GM08714 (cell line): Measurements from ENCODE around the gene TRIP6.

Source experiments
- H3K4me3 ChIP-seq: fragments of 200-500 bp; sonication (Bioruptor generic); 2 replicates; pipeline ENCODE4 v1.5.1; 2014; ENCODE audit warnings: mild to moderate bottlenecking, low read length, inconsistent platforms
- ZNF274 ChIP-seq: IDR thresholded peaks from 2 replicates; pipeline ENCODE4 v1.6.1; 2012; ENCODE audit warnings: mild to moderate bottlenecking, low read depth, low read length

The TRIP6 gene

GRCh38 chr7:100867040-100867775 lies at the start of gene TRIP6:
Gene TRIP6 (plus strand): TSS chr7:100867387. CDS start chr7:100867498, 111 bp downstream.
- TF ChIP-seq ZNF274, result no peak

GRCh38 chr7:100818366-100818765 lies 48.8 kb upstream of the TRIP6 start:
- H3K4me3 ChIP-seq, result no peak overlapping the region
- no peak for TF ChIP-seq ZNF274

More at GRCh38 chr7:100867040-100867775, at the start of gene TRIP6:
- H3K4me3 ChIP-seq, result peak within 1 kb of the TSS; percentile 86

GRCh38 chr7:100818825-100819224 lies 48.4 kb upstream of the TRIP6 start:
- TF ChIP-seq ZNF274, result no peak
- H3K4me3 ChIP-seq, result no peak overlapping the region

- TF ChIP-seq ZNF274, result no peak
- no peak overlapping the region for H3K4me3 ChIP-seq
These were observed 47.6 kb upstream of the TRIP6 start for GRCh38 chr7:100819586-100819985.

GRCh38 chr7:100822236-100823139 lies 44.7 kb upstream of the TRIP6 start:
- H3K4me3 ChIP-seq, result no peak overlapping the region
- TF ChIP-seq ZNF274, result no peak

- no peak for TF ChIP-seq ZNF274
- no peak overlapping the region for H3K4me3 ChIP-seq
These were observed 44.1 kb upstream of the TRIP6 start for GRCh38 chr7:100823140-100823525.

- no peak overlapping the region for H3K4me3 ChIP-seq
- no peak for TF ChIP-seq ZNF274
These were observed 43.7 kb upstream of the TRIP6 start for GRCh38 chr7:100823534-100823933.

- no peak for TF ChIP-seq ZNF274
- H3K4me3 ChIP-seq, result no peak overlapping the region
These were observed 42.5 kb upstream of the TRIP6 start for GRCh38 chr7:100824499-100825214.

- no peak overlapping the region for H3K4me3 ChIP-seq
- no peak for TF ChIP-seq ZNF274
These were observed 41.9 kb upstream of the TRIP6 start for GRCh38 chr7:100825215-100825671.

GRCh38 chr7:100825751-100826513 lies 41.3 kb upstream of the TRIP6 start:
- TF ChIP-seq ZNF274, result no peak
- H3K4me3 ChIP-seq, result no peak overlapping the region

- no peak for TF ChIP-seq ZNF274
- peak overlapping the region; percentile 12; the same call in 1 of the 2 replicates for H3K4me3 ChIP-seq
These were observed 40.5 kb upstream of the TRIP6 start for GRCh38 chr7:100826514-100827329.

GRCh38 chr7:100827330-100828226 lies 39.6 kb upstream of the TRIP6 start, which contains the start of gene EPHB4:
Gene EPHB4 (minus strand): TSS chr7:100827523. CDS start chr7:100827030, 493 bp downstream.
- peak within 1 kb of the TSS; percentile 12 for H3K4me3 ChIP-seq

More at GRCh38 chr7:100827330-100828226, 39.6 kb upstream of the TRIP6 start, which contains the start of gene EPHB4:
- TF ChIP-seq ZNF274, result no peak
